HCT116 (cell line): ENCODE data around the gene AFDN. TPM values are rescaled to one million over a fixed set of nuclear protein-coding genes. Genes with fewer than 3 reads are reported as not detected.

ENCODE experiments used
- ATAC-seq: fragments of 200-7000 bp; cut with Tn5 transposase; 2 replicates; pipeline ENCODE4 v1.9.1; 2020; ENCODE audit warnings: mild to moderate bottlenecking, moderate library complexity
- BruUV-seq: library from RNA; stranded (reverse); fragments of 400-500 nt; replicated peaks from 2 replicates; lab custom pipeline; 2021; lab: Mats Ljungman, UMichigan
- CTCF ChIA-PET: fragments of 300-600 bp; sonication (Branson Sonifier 250); formaldehyde crosslinking; loops from one replicate; lab custom pipeline; 2021; ENCODE audit warnings: antibody characterized with exemption; lab: Charles Lee
- POLR2A ChIA-PET: fragments of 300-600, 350-600 bp; sonication (Branson Sonifier 250); formaldehyde crosslinking; loops from one replicate; lab custom pipeline; 2021; ENCODE audit warnings: antibody characterized with exemption; lab: Charles Lee
- RAD21 ChIA-PET, 2 experiments: fragments of 300-600 bp; sonication (Branson Sonifier 250); formaldehyde crosslinking; loops; one replicate each; lab custom pipeline; 2023; ENCODE audit warnings: low total read pairs in 2 of 2; ENCODE audit not compliant: uncharacterized antibody in 2 of 2, unreplicated experiment in 2 of 2, low non-redundant PET in 1 of 2; lab: Charles Lee
- DNase-seq: peaks from one replicate; pipeline ENCODE4 v3.0.0-alpha.2; 2010; ENCODE audit warnings: low read depth, low spot score
- H2AFZ ChIP-seq: fragments of 200-600 bp; shearing (Covaris generic), sonication (generic); 2 replicates; pipeline ENCODE4 v1.6.1; 2017; ENCODE audit warnings: low read depth, mixed run types, mixed read lengths, antibody characterized with exemption, low read length; ENCODE audit not compliant: poor library complexity, severe bottlenecking
- H3K27ac ChIP-seq: 2 replicates; pipeline ENCODE4 v1.5.1; 2012; ENCODE audit warnings: low read depth, low read length
- H3K27me3 ChIP-seq: fragments of 200-600 bp; sonication (generic); 2 replicates; pipeline ENCODE4 v1.6.1; 2016; ENCODE audit warnings: mixed run types, low read length, mixed read lengths; ENCODE audit not compliant: insufficient read depth
- H3K36me3 ChIP-seq, 2 experiments: fragments of 200-500 bp in 1 of 2; fragments of 200-600 bp in 1 of 2; sonication (Bioruptor generic) in 1 of 2; sonication (generic) in 1 of 2; 2 replicates each; pipeline versions ENCODE4 v1.5.1 to v1.6.1; 2014 to 2016; ENCODE audit warnings: low read length in 2 of 2, inconsistent platforms in 1 of 2, mixed read lengths in 1 of 2, mixed run types in 1 of 2; ENCODE audit not compliant: insufficient read depth in 2 of 2, control insufficient read depth in 1 of 2
- H3K4me1 ChIP-seq, 2 experiments: fragments of 200-600 bp in 1 of 2; sonication (generic) in 1 of 2; 2 replicates each; pipeline versions ENCODE4 v1.5.1 to v1.6.1; 2012 to 2017; ENCODE audit warnings: low read length in 2 of 2, inconsistent platforms in 1 of 2, mild to moderate bottlenecking in 1 of 2, mixed read lengths in 1 of 2, mixed run types in 1 of 2, moderate library complexity in 1 of 2; ENCODE audit not compliant: insufficient read depth in 2 of 2, control insufficient read depth in 1 of 2
- H3K4me2 ChIP-seq: fragments of 200-600 bp; sonication (generic); 2 replicates; pipeline ENCODE4 v1.6.1; 2017; ENCODE audit warnings: mixed run types, low read length, mixed read lengths
- H3K4me3 ChIP-seq, 2 experiments: fragments of 200-600 bp in 1 of 2; sonication (generic) in 1 of 2; replicated peaks in 1 of 2; 2 replicates each; pipeline ENCODE4 v1.5.1; 2011 to 2016; ENCODE audit warnings: low read length in 2 of 2, control low read depth in 1 of 2, low read depth in 1 of 2, mild to moderate bottlenecking in 1 of 2, mixed read lengths in 1 of 2, mixed run types in 1 of 2
- H3K79me2 ChIP-seq: fragments of 200-600 bp; sonication (generic); 2 replicates; pipeline ENCODE4 v1.6.1; 2017; ENCODE audit warnings: mild to moderate bottlenecking, mixed run types, low read length, moderate library complexity, mixed read lengths; ENCODE audit not compliant: insufficient read depth
- H3K9ac ChIP-seq: fragments of 200-600 bp; sonication (generic); 2 replicates; pipeline ENCODE4 v1.6.1; 2016; ENCODE audit warnings: low read length, mixed read lengths
- H3K9me2 ChIP-seq: fragments of 200-600 bp; sonication (generic), shearing (Covaris generic); 2 replicates; pipeline ENCODE4 v1.6.1; 2017; ENCODE audit warnings: mixed run types, mild to moderate bottlenecking, moderate library complexity; ENCODE audit not compliant: insufficient read depth
- H3K9me3 ChIP-seq, 2 experiments: fragments of 200-500 bp in 1 of 2; fragments of 200-600 bp in 1 of 2; sonication (Bioruptor generic) in 1 of 2; sonication (generic) in 1 of 2; 2 replicates each; pipeline ENCODE4 v1.6.1; 2014 to 2017; ENCODE audit warnings: low read length in 2 of 2, mixed read lengths in 2 of 2, inconsistent platforms in 1 of 2, low read depth in 1 of 2, mild to moderate bottlenecking in 1 of 2, mixed run types in 1 of 2, moderate library complexity in 1 of 2; ENCODE audit not compliant: control insufficient read depth in 1 of 2, insufficient read depth in 1 of 2
- H4K20me1 ChIP-seq: fragments of 200-600 bp; sonication (generic), shearing (Covaris generic); 2 replicates; pipeline ENCODE4 v1.6.1; 2017; ENCODE audit warnings: mixed run types, mild to moderate bottlenecking, moderate library complexity; ENCODE audit not compliant: insufficient read depth
- CBX3 ChIP-seq: IDR thresholded peaks from 2 replicates; pipeline ENCODE4 v1.6.1; 2012; ENCODE audit warnings: low read depth
- CEBPB ChIP-seq: IDR thresholded peaks from 2 replicates; pipeline ENCODE4 v1.6.1; 2012; ENCODE audit warnings: low read depth
- ELF1 ChIP-seq: IDR thresholded peaks from 2 replicates; pipeline ENCODE4 v1.6.1; 2012; ENCODE audit warnings: low read depth, borderline replicate concordance
- EZH2phosphoT487 ChIP-seq: fragments of 200-600 bp; IDR thresholded peaks from 2 replicates; pipeline ENCODE4 v1.6.1; 2018; ENCODE audit warnings: antibody characterized with exemption, borderline replicate concordance
- JUND ChIP-seq: IDR thresholded peaks from 2 replicates; pipeline ENCODE4 v1.6.1; 2012
- POLR2A ChIP-seq: IDR thresholded peaks from 2 replicates; pipeline ENCODE4 v1.7.0; 2011; ENCODE audit warnings: borderline replicate concordance; ENCODE audit not compliant: insufficient read depth, insufficient read length; ENCODE audit errors: extremely low read depth
- POLR2AphosphoS5 ChIP-seq: IDR thresholded peaks from 2 replicates; pipeline ENCODE4 v1.6.1; 2011; ENCODE audit warnings: mild to moderate bottlenecking, low read depth, low read length, moderate library complexity
- REST ChIP-seq: IDR thresholded peaks from 2 replicates; pipeline ENCODE4 v1.6.1; 2012; ENCODE audit warnings: low read depth
- YY1 ChIP-seq: IDR thresholded peaks from 2 replicates; pipeline ENCODE4 v1.6.1; 2011; ENCODE audit warnings: low read length, low read depth, moderate library complexity, mild to moderate bottlenecking; ENCODE audit not compliant: insufficient replicate concordance; ENCODE audit errors: extremely low read depth
- ZFX ChIP-seq: fragments of 450-650 bp; IDR thresholded peaks from 2 replicates; pipeline ENCODE4 v1.6.1; 2017
- intact Hi-C: fragments of 100-400 bp; cut with micrococcal nuclease; formaldehyde crosslinking; loops from 2 replicates; pipeline ENCODE4 v1.10.0; 2022
- total RNA-seq: library from RNA; stranded (reverse); gene quantifications from one replicate; pipeline ENCODE4 v1.2.1, GENCODE V29; 2021; ENCODE audit not compliant: unreplicated experiment

Gene AFDN
- total RNA-seq, 1 experiment from 2014 or later: 59.4 TPM

- no peak overlapping the region for H3K9ac ChIP-seq
- peaks cover 0 to 8% of the 10 kb centered on the region in 2 experiments; a peak in 3 of 4 replicates for H3K4me1 ChIP-seq
- no peaks in the 10 kb centered on the region for H3K27me3 ChIP-seq
- intact Hi-C loops: no loop called here
- RAD21 ChIA-PET: no interaction called here
- CTCF ChIA-PET: no interaction called here
- no peak overlapping the region for H3K27ac ChIP-seq
- H2AFZ ChIP-seq: no peak overlapping the region
- POLR2A ChIA-PET: no interaction called here
- H3K79me2 ChIP-seq: peaks cover 6% of the 10 kb centered on the region; the same call in 1 of the 2 replicates
- H3K4me3 ChIP-seq: no peak overlapping the region
- ATAC-seq (no peak), DNase-seq (no peak)
- H3K9me2 ChIP-seq: no peaks in the 10 kb centered on the region
- TF ChIP-seq REST (no peak), JUND (no peak), CEBPB (no peak), POLR2AphosphoS5 (no peak), POLR2A (no peak), ZFX (no peak), CBX3 (no peak), YY1 (no peak), ELF1 (no peak), EZH2phosphoT487 (no peak)
- no peaks in the 10 kb centered on the region for H3K9me3 ChIP-seq
- no peaks in the 10 kb centered on the region for H4K20me1 ChIP-seq
- no TSS peak for BruUV-seq
- H3K36me3 ChIP-seq: peaks cover 23 to 24% of the 10 kb centered on the region in 2 experiments
- no peak overlapping the region for H3K4me2 ChIP-seq
Observed at GRCh38 chr6:167951781-167952511, 125.2 kb downstream of the AFDN start.
